Spleen (tissue), 7 donors: ENCODE results near the gene NOM1.

Source experiments
- CTCF ChIP-seq, 11 experiments: fragments of 200-600 bp in 7 of 11; fragments of 450-650 bp in 4 of 11; sonication (generic) in 4 of 11; IDR thresholded peaks in 8 of 11; conservative IDR thresholded peaks in 3 of 11; 1 replicate in 7 of 11; 2 replicates in 4 of 11; pipeline versions ENCODE4 v1.4.0 to v1.8.0; 2016 to 2021; ENCODE audit warnings: antibody characterized with exemption in 11 of 11, inconsistent platforms in 4 of 11, mild to moderate bottlenecking in 1 of 11
- POLR2A ChIP-seq, 3 donors: fragments of 450-650 bp; IDR thresholded peaks; one replicate each; pipeline ENCODE4 v1.5.1; 2017; ENCODE audit warnings: antibody characterized with exemption in 3 of 3, mild to moderate bottlenecking in 1 of 3
- POLR2AphosphoS5 ChIP-seq, 3 donors: sonication (generic); formaldehyde crosslinking; IDR thresholded peaks; one replicate each; pipeline ENCODE4 v1.5.1; 2017; ENCODE audit warnings: antibody characterized with exemption in 3 of 3
- donor health status: DM: no; HTN: no; CAD: no; lungs with moderate emphysema.
- donor health status: DM: no; HTN: no; CAD: no.
- donor health status: DM: no; HTN: no; CAD: no.

GRCh38 chr7:157020514-157021070, 71.1 kb downstream of the NOM1 start:
- no peak for TF ChIP-seq POLR2AphosphoS5 (IDR thresholded peaks at IDR 0.05)
- peak in 1 of 11 experiments; percentile 13 for TF ChIP-seq CTCF (IDR thresholded peaks at IDR 0.05 in 8 of 11, conservative IDR thresholded peaks at IDR 0.05 in 3 of 11)
- no peak for TF ChIP-seq POLR2A (IDR thresholded peaks at IDR 0.05)
